ENCODE results near the gene MADCAM1. TPM values are rescaled to one million over a fixed set of nuclear protein-coding genes. Genes with fewer than 3 reads are reported as not detected.
"Not testable (repeated sequence)": the region's sequence is repeated elsewhere in the genome, so short reads cannot be mapped to it uniquely, and the experiment has no call there.

MADCAM1 gene
- 0.70 and 2.2 TPM in 2 replicates for total RNA-seq
- polyA plus RNA-seq, result 2.5 and 3.4 TPM in 2 replicates

DNA sequence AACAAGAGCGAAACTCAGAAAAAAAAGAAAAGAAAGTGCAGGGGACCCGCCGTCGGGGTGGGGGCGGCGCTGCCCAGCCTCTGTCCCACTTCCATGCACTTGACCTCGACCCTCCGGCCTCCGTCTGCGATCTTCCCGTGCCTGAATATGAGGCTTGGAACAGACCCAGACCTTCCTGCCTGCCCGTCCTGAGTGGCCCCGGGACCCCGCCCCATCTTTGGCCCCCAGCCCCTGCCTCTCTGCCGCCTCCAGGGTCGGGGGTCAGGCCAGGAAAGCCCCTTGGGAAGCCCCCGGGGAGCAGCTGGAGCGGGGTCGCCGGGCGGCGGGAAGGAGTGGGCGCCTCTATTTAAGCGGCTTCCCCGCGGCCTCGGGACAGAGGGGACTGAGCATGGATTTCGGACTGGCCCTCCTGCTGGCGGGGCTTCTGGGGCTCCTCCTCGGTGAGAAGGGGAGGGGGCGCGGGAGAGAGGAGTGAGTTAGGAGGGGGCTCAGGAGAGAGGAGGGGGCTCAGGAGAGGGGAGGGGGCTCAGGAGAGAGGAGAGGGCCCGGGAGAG lies at the start of gene MADCAM1:
Gene MADCAM1, plus strand, starts transcription at position 375 of the 554 bp plus-strand sequence. Its CDS starts 14 bp downstream, at position 389.
- no peak for DNase-seq (ENCODE audit: low read depth in 1 of 2, low spot score in 1 of 2)
- H3K4me3 ChIP-seq, result no peak within 1 kb of the TSS

GRCh38 chr19:447064-447426 lies 49.2 kb upstream of the MADCAM1 start:
- DNase-seq (ENCODE audit: low read depth in 1 of 2, low spot score in 1 of 2), result no peak
- no peaks in the 10 kb centered on the region for H3K27me3 ChIP-seq
- H3K9me3 ChIP-seq (ENCODE audit: low read depth), result no peaks in the 10 kb centered on the region
- TF ChIP-seq, protein P1, sequence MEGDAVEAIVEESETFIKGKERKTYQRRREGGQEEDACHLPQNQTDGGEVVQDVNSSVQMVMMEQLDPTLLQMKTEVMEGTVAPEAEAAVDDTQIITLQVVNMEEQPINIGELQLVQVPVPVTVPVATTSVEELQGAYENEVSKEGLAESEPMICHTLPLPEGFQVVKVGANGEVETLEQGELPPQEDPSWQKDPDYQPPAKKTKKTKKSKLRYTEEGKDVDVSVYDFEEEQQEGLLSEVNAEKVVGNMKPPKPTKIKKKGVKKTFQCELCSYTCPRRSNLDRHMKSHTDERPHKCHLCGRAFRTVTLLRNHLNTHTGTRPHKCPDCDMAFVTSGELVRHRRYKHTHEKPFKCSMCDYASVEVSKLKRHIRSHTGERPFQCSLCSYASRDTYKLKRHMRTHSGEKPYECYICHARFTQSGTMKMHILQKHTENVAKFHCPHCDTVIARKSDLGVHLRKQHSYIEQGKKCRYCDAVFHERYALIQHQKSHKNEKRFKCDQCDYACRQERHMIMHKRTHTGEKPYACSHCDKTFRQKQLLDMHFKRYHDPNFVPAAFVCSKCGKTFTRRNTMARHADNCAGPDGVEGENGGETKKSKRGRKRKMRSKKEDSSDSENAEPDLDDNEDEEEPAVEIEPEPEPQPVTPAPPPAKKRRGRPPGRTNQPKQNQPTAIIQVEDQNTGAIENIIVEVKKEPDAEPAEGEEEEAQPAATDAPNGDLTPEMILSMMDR (IDR thresholded peaks at IDR 0.05; ENCODE audit: low read depth, low read length), result no peak
- H3K4me1 ChIP-seq (ENCODE audit: low read depth), result peaks cover 6% of the 10 kb centered on the region
- no peaks in the 10 kb centered on the region for H3K36me3 ChIP-seq
- no peak overlapping the region for H3K27ac ChIP-seq
- H3K4me3 ChIP-seq, result no peak overlapping the region

More for the DNA sequence above, at the start of gene MADCAM1:
- Histone ChIP-seq H3K36me3 (no peaks in the 10 kb centered on the region), H3K9me3 (ENCODE audit: low read depth) (no peaks in the 10 kb centered on the region), H3K27me3 (peaks cover 46% of the 10 kb centered on the region), H3K4me1 (ENCODE audit: low read depth) (no peaks in the 10 kb centered on the region), H3K27ac (no peak within 1 kb of the TSS)
- TF ChIP-seq, protein P1 (IDR thresholded peaks at IDR 0.05; ENCODE audit: low read depth, low read length), result no peak

DNA sequence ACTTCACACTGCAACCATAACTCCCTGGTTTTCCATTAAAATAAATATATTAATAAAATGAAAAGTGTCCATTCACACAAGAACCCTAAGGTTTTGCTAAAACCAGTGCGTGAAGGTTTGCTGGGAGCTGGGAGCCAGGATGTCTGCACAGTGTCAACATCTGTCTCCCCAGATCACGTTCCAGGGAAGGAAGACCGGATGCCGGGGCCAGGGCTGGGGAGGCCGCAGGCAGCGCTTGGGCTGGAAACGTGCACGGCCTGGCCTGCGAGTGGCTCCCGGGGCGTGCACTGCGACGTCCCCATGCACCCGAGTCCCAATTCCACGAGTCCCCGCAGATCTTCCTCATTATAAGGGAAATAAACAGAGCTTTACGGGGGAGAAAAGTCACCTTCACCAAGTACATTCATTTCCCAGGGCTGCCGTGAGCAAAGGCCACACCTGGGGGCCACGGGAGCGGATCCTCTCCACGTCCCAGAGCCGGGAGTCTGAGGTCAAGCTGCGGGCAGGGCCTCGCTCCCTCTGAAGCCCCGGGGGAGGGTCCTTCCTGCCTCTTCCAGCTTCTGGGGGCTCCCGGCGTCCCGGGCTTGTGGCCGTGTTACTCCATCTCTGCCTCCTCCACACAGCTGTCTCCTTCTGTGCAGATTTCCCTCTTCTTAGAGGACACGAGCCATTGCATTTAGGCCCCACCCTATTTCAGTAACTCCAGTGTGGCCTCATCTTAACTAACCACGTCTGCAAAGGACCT lies 48.3 kb upstream of the MADCAM1 start:
- TF ChIP-seq, protein P1 (IDR thresholded peaks at IDR 0.05; ENCODE audit: low read depth, low read length), result no peak
- no peaks in the 10 kb centered on the region for H3K9me3 ChIP-seq (ENCODE audit: low read depth)
- H3K27me3 ChIP-seq, result no peaks in the 10 kb centered on the region
- H3K36me3 ChIP-seq, result no peaks in the 10 kb centered on the region
- peak overlapping the region; percentile 7 for H3K27ac ChIP-seq
- H3K4me1 ChIP-seq (ENCODE audit: low read depth), result peaks cover 6% of the 10 kb centered on the region
- DNase-seq (ENCODE audit: low read depth in 1 of 2, low spot score in 1 of 2), result peak; percentile 28 to 56
- no peak overlapping the region for H3K4me3 ChIP-seq

DNA sequence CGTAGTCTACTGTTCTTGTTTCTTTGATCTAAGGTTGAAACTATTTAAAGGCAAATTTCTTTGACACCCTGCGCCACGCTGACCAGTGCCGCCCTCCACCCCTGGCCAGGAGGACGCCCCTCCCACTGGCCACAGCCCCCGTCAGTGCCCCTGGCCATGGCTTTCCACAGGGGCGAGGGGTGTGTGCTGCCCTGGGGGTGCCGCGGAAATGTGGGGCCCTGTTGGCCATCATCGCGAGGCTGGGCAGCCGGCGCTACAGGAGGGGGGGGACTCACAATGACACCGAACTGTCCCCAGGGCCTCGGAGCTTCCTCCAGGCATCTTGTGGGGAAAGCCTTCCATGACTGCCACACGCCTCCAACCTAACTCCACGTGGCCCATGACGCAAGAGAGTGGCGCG lies 46.4 kb upstream of the MADCAM1 start:
- Histone ChIP-seq H3K27ac (no peak overlapping the region), H3K9me3 (ENCODE audit: low read depth) (no peaks in the 10 kb centered on the region), H3K4me3 (no peak overlapping the region), H3K27me3 (no peaks in the 10 kb centered on the region), H3K4me1 (ENCODE audit: low read depth) (peaks cover 6% of the 10 kb centered on the region), H3K36me3 (no peaks in the 10 kb centered on the region)
- TF ChIP-seq, protein P1 (IDR thresholded peaks at IDR 0.05; ENCODE audit: low read depth, low read length), result no peak
- no peak for DNase-seq (ENCODE audit: low read depth in 1 of 2, low spot score in 1 of 2)

DNA sequence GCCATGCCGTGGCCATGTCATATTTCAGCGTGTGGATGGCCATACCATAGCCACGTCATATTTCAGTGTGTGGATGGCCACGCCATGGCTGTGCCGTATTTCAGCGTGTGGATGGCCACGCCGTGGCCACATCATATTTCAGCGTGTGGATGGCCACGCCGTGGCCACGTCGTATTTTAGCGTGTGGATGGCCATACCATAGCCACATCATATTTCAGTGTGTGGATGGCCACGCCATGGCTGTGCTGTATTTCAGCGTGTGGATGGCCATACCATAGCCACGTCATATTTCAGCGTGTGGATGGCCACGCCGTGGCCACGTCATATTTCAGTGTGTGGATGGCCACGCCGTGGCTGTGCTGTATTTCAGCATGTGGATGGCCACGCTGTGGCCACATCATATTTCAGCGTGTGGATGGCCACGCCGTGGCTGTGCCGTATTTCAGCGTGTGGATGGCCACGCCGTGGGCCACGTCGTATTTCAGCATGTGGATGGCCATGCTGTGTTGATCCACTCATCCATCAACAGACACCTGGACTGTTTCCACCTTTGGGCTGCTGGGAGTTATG lies 45.3 kb upstream of the MADCAM1 start:
- not testable (repeated sequence) for H3K4me3 ChIP-seq; DNase-seq (ENCODE audit: low read depth in 1 of 2, low spot score in 1 of 2); H3K36me3 ChIP-seq; H3K9me3 ChIP-seq (ENCODE audit: low read depth); H3K4me1 ChIP-seq (ENCODE audit: low read depth); H3K27me3 ChIP-seq; H3K27ac ChIP-seq

GRCh38 chr19:452829-453228 lies 43.5 kb upstream of the MADCAM1 start:
- Histone ChIP-seq H3K4me3 (no peak overlapping the region), H3K27me3 (no peaks in the 10 kb centered on the region), H3K27ac (no peak overlapping the region), H3K4me1 (ENCODE audit: low read depth) (peaks cover 4% of the 10 kb centered on the region), H3K36me3 (no peaks in the 10 kb centered on the region), H3K9me3 (ENCODE audit: low read depth) (no peaks in the 10 kb centered on the region)
- DNase-seq (ENCODE audit: low read depth in 1 of 2, low spot score in 1 of 2), result no peak
- TF ChIP-seq, protein P1 (IDR thresholded peaks at IDR 0.05; ENCODE audit: low read depth, low read length), result no peak
